ENCODE measurements around the gene CAPNS2.

The CAPNS2 gene

DNA sequence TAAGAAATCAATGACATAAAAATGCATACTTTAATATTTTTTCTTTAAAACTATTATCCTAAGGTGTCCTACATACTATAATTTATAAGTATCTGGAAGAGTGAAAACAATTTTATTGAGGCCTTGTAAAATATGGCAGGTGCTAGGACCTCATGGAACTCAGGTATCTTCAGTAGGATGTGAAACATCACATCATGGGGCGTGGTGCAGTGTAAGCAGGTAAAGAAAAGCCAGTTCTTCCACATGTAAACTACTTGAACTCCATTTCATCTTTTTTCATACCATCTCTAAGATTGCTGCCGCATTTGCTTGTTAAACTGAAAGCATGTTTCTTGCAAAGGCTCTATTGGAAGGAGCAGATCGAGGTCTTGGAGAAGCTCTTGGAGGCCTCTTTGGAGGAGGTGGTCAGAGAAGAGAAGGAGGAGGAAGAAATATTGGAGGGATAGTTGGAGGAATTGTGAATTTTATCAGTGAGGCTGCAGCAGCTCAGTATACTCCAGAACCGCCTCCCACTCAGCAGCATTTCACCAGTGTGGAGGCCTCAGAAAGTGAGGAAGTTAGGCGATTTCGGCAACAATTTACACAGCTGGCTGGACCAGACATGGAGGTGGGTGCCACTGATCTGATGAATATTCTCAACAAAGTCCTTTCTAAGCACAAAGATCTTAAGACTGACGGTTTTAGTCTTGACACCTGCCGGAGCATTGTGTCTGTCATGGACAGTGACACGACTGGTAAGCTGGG, at the start of gene CAPNS2:
Gene CAPNS2, plus strand, starts transcription at position 253 of the 744 bp plus-strand sequence. Its CDS starts 73 bp downstream, at position 326.
- TF ChIP-seq, protein P1, sequence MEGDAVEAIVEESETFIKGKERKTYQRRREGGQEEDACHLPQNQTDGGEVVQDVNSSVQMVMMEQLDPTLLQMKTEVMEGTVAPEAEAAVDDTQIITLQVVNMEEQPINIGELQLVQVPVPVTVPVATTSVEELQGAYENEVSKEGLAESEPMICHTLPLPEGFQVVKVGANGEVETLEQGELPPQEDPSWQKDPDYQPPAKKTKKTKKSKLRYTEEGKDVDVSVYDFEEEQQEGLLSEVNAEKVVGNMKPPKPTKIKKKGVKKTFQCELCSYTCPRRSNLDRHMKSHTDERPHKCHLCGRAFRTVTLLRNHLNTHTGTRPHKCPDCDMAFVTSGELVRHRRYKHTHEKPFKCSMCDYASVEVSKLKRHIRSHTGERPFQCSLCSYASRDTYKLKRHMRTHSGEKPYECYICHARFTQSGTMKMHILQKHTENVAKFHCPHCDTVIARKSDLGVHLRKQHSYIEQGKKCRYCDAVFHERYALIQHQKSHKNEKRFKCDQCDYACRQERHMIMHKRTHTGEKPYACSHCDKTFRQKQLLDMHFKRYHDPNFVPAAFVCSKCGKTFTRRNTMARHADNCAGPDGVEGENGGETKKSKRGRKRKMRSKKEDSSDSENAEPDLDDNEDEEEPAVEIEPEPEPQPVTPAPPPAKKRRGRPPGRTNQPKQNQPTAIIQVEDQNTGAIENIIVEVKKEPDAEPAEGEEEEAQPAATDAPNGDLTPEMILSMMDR (IDR thresholded peaks at IDR 0.05; ENCODE audit: low read depth, low read length), result no peak
- H3K4me3 ChIP-seq (ENCODE audit: low read depth, low read length), result no peak within 1 kb of the TSS

DNA sequence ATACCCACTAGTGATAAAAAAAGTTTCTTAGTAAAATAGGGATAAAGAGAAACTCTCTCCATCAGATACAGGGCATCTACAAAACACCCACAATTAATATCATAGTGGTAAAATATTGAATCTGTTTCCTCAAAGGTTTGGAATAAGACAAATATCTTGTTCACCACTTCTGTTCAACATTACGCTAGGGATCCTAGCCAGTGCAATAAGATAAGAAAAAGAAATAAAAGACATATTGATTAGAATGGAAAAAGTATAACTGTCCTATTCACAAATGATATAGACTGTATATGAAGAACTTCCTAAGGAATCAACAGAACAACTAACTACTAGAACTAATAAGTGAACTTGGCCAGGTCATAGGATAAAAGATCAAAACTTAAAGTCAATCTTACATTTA, 44.7 kb upstream of the CAPNS2 start:
- TF ChIP-seq, protein P1 (IDR thresholded peaks at IDR 0.05; ENCODE audit: low read depth, low read length), result no peak

DNA sequence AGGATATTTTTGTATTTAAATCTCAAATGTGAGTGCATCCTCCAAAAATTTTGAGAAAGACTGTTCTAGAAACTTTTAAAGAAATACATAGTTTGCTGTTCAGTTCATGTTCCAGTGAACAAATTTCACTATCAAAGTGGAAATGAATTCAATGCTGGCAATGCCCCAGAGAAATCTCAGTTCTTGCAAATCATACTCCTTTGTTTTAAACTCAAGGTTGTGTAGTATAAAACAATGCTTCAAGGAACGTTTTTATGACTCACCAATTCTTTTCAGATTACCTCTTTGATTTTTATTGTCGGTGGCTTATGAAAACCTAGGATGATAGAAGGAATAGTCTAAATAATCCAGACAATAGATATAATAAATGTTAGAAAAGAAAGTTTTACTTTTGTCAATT, 40.0 kb upstream of the CAPNS2 start:
- TF ChIP-seq, protein P1 (IDR thresholded peaks at IDR 0.05; ENCODE audit: low read depth, low read length), result no peak
- no peak overlapping the region for H3K4me3 ChIP-seq (ENCODE audit: low read depth, low read length)

More for the DNA sequence above, 44.7 kb upstream of the CAPNS2 start:
- H3K4me3 ChIP-seq (ENCODE audit: low read depth, low read length), result no peak overlapping the region

DNA sequence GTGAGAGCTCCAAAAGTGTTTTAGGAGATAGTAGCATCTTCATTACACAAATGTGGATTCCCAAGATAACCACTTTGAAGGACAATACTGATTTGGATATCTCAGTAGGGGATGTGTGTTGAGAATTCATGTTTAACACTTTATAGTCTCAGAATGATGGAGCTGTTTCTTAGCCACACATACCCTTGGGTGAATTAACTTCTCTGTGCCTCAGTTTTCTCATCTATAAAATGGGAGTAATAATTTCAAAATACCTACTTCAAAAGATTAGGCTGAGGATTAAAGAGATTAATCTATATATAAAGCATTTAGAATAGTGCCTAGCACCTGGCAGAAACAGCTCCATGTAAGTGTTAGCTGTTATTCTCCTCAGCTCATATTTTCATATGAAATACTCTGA, 38.6 kb upstream of the CAPNS2 start:
- H3K4me3 ChIP-seq (ENCODE audit: low read depth, low read length), result no peak overlapping the region
- TF ChIP-seq, protein P1 (IDR thresholded peaks at IDR 0.05; ENCODE audit: low read depth, low read length), result no peak

DNA sequence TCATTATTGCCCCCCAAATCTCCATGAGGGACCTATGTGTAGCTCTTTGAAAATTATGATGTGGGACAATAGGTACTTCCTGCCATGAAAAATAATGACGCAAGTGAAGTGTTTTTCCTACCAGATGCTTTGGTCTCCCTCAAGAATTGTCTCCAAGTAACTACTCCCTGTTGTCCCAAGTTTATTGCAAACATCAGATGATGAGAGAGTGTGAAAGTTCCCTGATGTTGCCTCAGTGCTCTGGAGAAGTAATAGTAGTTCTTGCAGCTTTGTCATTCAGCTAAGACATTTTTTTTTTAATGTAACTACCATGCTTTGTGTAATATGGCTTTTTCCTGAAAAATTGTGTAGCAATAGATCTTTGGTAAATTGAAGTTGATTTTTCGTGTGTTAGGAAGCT, 37.5 kb upstream of the CAPNS2 start:
- TF ChIP-seq, protein P1 (IDR thresholded peaks at IDR 0.05; ENCODE audit: low read depth, low read length), result no peak
- H3K4me3 ChIP-seq (ENCODE audit: low read depth, low read length), result no peak overlapping the region

DNA sequence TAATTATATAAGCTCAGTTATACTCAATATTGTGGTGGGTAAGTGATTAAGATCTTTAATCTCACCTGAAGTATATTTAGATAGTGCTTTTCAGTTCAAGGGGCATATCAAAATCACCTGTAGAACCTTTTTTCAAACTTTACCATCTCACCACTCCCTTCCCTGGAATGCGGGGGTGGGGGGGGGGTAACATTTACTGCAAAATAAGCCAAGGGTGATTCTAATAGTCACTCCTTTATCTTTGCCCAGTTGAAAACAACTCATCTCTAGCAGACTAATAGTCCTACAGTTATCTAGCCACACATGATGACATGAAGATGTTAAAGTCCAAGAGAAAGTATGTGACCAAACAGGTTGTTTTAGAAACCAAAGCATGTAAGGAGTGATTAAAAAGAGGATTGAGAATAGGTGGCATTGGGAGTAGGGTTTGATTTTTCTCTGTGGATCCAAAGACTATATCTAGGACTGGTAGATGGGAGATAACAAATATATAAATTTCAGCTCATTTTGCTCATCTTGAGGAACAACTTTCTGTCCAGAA, 36.1 kb upstream of the CAPNS2 start:
- TF ChIP-seq, protein P1 (IDR thresholded peaks at IDR 0.05; ENCODE audit: low read depth, low read length), result no peak
- no peak overlapping the region for H3K4me3 ChIP-seq (ENCODE audit: low read depth, low read length)

DNA sequence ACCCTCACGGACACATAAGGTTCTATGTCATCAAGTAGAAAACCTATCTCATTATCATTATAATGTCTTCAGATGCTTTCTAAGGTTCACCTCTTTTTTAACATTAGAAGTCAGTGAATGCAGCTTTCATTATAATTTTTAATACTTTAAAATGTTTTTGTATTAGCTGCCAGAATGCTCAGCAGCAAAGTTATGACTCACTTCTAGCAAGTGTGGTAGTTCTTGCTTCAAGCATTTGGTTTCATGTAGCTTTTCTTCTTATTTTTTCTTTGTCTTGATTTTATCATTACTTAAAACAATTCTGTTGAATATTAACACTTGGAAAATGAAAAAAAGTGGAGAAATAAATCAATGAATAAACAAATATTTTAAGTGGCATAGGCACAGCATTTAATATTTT, 34.3 kb upstream of the CAPNS2 start:
- TF ChIP-seq, protein P1 (IDR thresholded peaks at IDR 0.05; ENCODE audit: low read depth, low read length), result no peak
- no peak overlapping the region for H3K4me3 ChIP-seq (ENCODE audit: low read depth, low read length)

All from WI38 (cell line).